ENCODE results near the gene RAMACL.
"Not testable (repeated sequence)": the region's sequence is repeated elsewhere in the genome, so short reads cannot be mapped to it uniquely, and the experiment has no call there.

The RAMACL gene

DNA sequence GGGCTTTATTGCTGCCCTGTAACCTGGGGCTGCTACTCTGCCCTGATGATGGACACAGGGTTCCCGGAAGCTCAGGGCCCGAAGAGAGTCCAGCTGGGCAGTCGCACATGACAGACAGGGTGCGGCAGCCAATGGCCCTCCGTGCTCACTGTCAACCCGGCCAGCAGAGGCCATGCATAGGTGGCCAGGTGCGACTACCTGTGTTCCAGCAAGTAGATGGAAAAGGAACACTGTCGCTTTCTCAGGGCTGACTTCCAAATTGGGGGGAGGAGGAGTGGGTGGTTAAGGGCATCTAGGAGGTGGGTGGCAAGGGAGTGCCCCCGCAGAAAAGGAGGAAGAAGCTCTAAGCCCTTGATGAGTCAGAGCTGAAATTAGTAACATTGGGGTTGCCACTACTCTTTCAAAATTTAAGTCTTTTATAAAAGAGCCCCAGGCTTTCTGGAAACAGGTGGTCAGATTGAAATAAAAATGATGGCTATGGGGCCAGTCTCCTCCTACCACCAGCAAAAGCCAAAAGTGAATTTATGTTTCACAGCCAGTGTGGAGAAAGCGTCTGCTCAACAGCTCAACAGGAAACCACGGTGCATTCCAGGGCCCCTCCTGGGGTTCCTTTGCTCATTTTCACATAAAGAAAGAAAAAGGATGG lies 2.3 kb upstream of the RAMACL start:
- TF ChIP-seq, protein P1, sequence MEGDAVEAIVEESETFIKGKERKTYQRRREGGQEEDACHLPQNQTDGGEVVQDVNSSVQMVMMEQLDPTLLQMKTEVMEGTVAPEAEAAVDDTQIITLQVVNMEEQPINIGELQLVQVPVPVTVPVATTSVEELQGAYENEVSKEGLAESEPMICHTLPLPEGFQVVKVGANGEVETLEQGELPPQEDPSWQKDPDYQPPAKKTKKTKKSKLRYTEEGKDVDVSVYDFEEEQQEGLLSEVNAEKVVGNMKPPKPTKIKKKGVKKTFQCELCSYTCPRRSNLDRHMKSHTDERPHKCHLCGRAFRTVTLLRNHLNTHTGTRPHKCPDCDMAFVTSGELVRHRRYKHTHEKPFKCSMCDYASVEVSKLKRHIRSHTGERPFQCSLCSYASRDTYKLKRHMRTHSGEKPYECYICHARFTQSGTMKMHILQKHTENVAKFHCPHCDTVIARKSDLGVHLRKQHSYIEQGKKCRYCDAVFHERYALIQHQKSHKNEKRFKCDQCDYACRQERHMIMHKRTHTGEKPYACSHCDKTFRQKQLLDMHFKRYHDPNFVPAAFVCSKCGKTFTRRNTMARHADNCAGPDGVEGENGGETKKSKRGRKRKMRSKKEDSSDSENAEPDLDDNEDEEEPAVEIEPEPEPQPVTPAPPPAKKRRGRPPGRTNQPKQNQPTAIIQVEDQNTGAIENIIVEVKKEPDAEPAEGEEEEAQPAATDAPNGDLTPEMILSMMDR (conservative IDR thresholded peaks at IDR 0.05): no peak
- TF ChIP-seq ZFX (IDR thresholded peaks at IDR 0.05): no peak
- no peak overlapping the region for H3K27ac ChIP-seq

- TF ChIP-seq ZFX (IDR thresholded peaks at IDR 0.05): no peak
- TF ChIP-seq, protein P1 (conservative IDR thresholded peaks at IDR 0.05): no peak
- no peak overlapping the region for H3K27ac ChIP-seq
Measured at GRCh38 chr6:166587631-166588413, 1.3 kb upstream of the RAMACL start.

GRCh38 chr6:166584853-166585429 lies 1.5 kb downstream of the RAMACL start:
- H3K27ac ChIP-seq: no peak overlapping the region
- TF ChIP-seq, protein P1 (conservative IDR thresholded peaks at IDR 0.05): no peak
- TF ChIP-seq ZFX (IDR thresholded peaks at IDR 0.05): no peak

DNA sequence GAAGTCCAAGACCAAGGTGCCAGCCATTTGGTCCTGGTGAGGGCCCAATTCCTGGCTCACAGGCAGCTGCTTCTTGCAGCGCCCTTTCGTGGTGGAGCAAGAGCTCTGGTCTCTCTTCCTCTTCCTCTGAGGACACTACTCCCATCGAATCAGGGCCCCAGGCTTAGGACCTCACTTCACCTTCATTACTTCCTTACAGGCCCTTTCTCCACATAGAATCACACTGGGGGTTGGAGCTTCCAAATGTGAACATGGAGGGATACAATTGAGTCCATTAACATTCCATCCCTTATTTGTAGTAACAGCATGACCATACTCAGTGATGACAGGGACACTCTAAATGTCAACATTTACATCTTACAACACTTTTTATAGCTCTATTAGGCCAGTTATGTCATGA lies 2.3 kb downstream of the RAMACL start:
- H3K27ac ChIP-seq: no peak overlapping the region
- TF ChIP-seq ZFX (IDR thresholded peaks at IDR 0.05): no peak
- TF ChIP-seq, protein P1 (conservative IDR thresholded peaks at IDR 0.05): no peak

DNA sequence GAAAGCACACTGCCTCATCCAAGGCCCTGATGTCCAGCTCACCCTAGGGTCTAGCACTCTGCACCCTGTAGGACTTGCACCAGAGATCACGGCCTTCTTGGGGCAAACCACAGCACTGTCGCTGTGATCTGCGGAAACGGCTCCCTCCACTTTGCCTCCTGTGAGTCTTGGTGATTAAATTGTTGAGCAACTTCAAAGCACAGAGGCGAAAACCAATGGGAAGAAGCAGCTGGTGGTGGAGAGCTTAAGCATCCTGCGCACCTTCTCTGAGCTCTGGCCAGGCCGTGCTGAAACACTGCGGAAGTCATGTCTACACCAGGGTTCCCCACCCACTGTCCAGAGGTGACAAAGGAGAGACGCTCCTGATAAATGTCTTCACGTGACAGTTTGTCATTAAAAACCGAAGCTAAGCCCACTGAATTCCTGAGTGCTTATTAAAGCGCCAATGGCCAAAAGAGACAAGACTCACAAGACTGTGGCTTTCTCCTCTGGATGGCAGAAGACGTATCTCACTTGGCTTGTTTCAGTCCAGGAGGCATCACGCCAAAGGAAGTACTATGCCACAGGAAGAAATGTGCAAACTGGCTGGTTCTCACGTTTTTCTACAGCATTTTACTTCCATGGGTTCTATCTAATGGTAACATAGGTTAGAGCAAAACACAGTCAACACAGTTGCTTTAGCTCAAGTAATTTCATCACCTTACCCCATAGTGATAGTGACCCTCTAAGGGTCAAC lies 3.1 kb downstream of the RAMACL start:
- H3K27ac ChIP-seq: no peak overlapping the region
- TF ChIP-seq, protein P1 (conservative IDR thresholded peaks at IDR 0.05): no peak
- no peak for TF ChIP-seq ZFX (IDR thresholded peaks at IDR 0.05)

DNA sequence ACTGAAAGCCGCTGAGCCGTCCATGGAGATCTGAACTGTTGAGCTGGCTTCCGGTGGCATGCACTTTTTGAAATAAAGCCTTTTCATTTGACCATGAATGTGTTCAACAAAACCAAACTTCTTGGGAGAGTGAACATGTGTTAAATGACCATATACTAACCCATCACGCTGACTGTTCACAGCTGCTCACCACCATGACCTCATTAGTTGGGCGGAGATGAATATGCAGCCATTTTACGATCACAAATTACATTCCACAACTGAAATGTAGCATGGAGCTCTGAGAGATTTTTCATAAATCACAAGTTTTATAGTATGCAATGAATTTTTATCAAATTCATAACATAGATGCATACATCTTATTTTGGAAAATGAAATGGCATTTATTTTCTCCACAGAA lies 4.2 kb downstream of the RAMACL start:
- TF ChIP-seq, protein P1 (conservative IDR thresholded peaks at IDR 0.05): no peak
- no peak overlapping the region for H3K27ac ChIP-seq

GRCh38 chr6:166581801-166582200 lies 4.7 kb downstream of the RAMACL start:
- H3K27ac ChIP-seq: not testable (repeated sequence)

Measured in C4-2B (cell line).